GM23338 (cell line): ENCODE data around the gene CCL17. TPM values are rescaled to one million over a fixed set of nuclear protein-coding genes. Genes with fewer than 3 reads are reported as not detected.

Source experiments
- ATAC-seq: fragments of 200-7000 bp; cut with Tn5 transposase; 3 replicates; pipeline ENCODE4 v1.9.1; 2020
- DNase-seq: peaks from one replicate; pipeline ENCODE4 v3.0.0-alpha.2; 2015; ENCODE audit warnings: low spot score
- H2AFZ ChIP-seq: fragments of 200-600 bp; sonication (generic); 2 replicates; pipeline ENCODE4 v1.8.0; 2016; ENCODE audit warnings: antibody characterized with exemption, mild to moderate bottlenecking, moderate library complexity
- H3F3A ChIP-seq: fragments of 200-600 bp; sonication (generic); replicated peaks from 2 replicates; pipeline ENCODE4 v1.8.0; 2017; ENCODE audit warnings: antibody characterized with exemption, mixed run types, low read depth
- H3K27ac ChIP-seq: fragments of 200-600 bp; sonication (generic); 2 replicates; pipeline ENCODE4 v1.6.1; 2016; ENCODE audit warnings: low read depth
- H3K27me3 ChIP-seq: fragments of 200-600 bp; sonication (generic); 2 replicates; pipeline ENCODE4 v1.8.0; 2016; ENCODE audit warnings: mild to moderate bottlenecking, mixed run types, moderate library complexity; ENCODE audit not compliant: insufficient read depth
- H3K36me3 ChIP-seq: fragments of 200-600 bp; sonication (generic); 2 replicates; pipeline ENCODE4 v1.8.0; 2016; ENCODE audit warnings: mild to moderate bottlenecking; ENCODE audit not compliant: insufficient read depth
- H3K4me1 ChIP-seq: fragments of 200-600 bp; sonication (generic); 2 replicates; pipeline ENCODE4 v1.8.0; 2016; ENCODE audit warnings: mild to moderate bottlenecking, moderate library complexity; ENCODE audit not compliant: insufficient read depth
- H3K4me2 ChIP-seq: fragments of 200-600 bp; sonication (generic); 2 replicates; pipeline ENCODE4 v1.7.1; 2017; ENCODE audit warnings: mixed run types
- H3K4me3 ChIP-seq: fragments of 200-600 bp; sonication (generic); 2 replicates; pipeline ENCODE4 v1.6.1; 2016; ENCODE audit warnings: mixed run types
- H3K79me2 ChIP-seq: fragments of 200-600 bp; sonication (generic); replicated peaks from 2 replicates; pipeline ENCODE4 v1.8.0; 2017; ENCODE audit warnings: mild to moderate bottlenecking; ENCODE audit not compliant: insufficient read depth
- H3K9me2 ChIP-seq: fragments of 200-600 bp; sonication (generic); 2 replicates; pipeline ENCODE4 v1.8.0; 2017; ENCODE audit not compliant: insufficient read depth
- H4K20me1 ChIP-seq: fragments of 200-600 bp; sonication (generic); replicated peaks from 2 replicates; pipeline ENCODE4 v1.8.0; 2017; ENCODE audit warnings: mild to moderate bottlenecking; ENCODE audit not compliant: insufficient read depth
- H3K27ac Mint-ChIP-seq: 2 replicates; pipeline ENCODE4 v1.8.0; 2020; ENCODE audit warnings: inconsistent platforms, mild to moderate bottlenecking, moderate library complexity, mixed read lengths
- H3K27me3 Mint-ChIP-seq: 3 replicates; pipeline ENCODE4 v1.8.0; 2022; ENCODE audit warnings: low read depth, mild to moderate bottlenecking, moderate library complexity, mixed read lengths, inconsistent platforms; ENCODE audit not compliant: insufficient read depth, poor library complexity
- H3K36me3 Mint-ChIP-seq: 3 replicates; pipeline ENCODE4 v1.8.0; 2021; ENCODE audit warnings: low read depth, mild to moderate bottlenecking, inconsistent platforms, moderate library complexity, mixed read lengths
- H3K4me1 Mint-ChIP-seq: 3 replicates; pipeline ENCODE4 v1.8.0; 2020; ENCODE audit warnings: mild to moderate bottlenecking, inconsistent platforms, mixed read lengths
- H3K4me3 Mint-ChIP-seq: 3 replicates; pipeline ENCODE4 v1.8.0; 2021; ENCODE audit warnings: moderate library complexity, mild to moderate bottlenecking, inconsistent platforms, mixed read lengths
- H3K9me3 Mint-ChIP-seq: 3 replicates; pipeline ENCODE4 v1.8.0; 2020; ENCODE audit warnings: moderate library complexity, mild to moderate bottlenecking, inconsistent platforms, mixed read lengths
- CTCF ChIP-seq, 2 experiments: fragments of 200-600 bp in 1 of 2; sonication (generic) in 1 of 2; conservative IDR thresholded peaks; 2 replicates each; pipeline versions ENCODE4 v1.5.1 to v1.6.1; 2016 to 2017; ENCODE audit warnings: antibody characterized with exemption in 2 of 2, low read depth in 2 of 2, mild to moderate bottlenecking in 2 of 2, moderate library complexity in 1 of 2
- EZH2 ChIP-seq: fragments of 200-600 bp; sonication (generic); IDR thresholded peaks from one replicate; pipeline ENCODE4 v1.8.0; 2017; ENCODE audit warnings: antibody characterized with exemption, mild to moderate bottlenecking, low read depth; ENCODE audit not compliant: unreplicated experiment
- EZH2phosphoT487 ChIP-seq: fragments of 200-600 bp; sonication (generic); IDR thresholded peaks from one replicate; pipeline ENCODE4 v1.8.1; 2018; ENCODE audit warnings: antibody characterized with exemption; ENCODE audit not compliant: unreplicated experiment
- JUNB ChIP-seq: IDR thresholded peaks from one replicate; pipeline ENCODE4 v1.6.1; 2016; ENCODE audit warnings: antibody characterized with exemption; ENCODE audit not compliant: unreplicated experiment
- NANOG ChIP-seq: IDR thresholded peaks from 2 replicates; pipeline ENCODE4 v1.6.1; 2016; ENCODE audit warnings: antibody characterized with exemption, borderline replicate concordance
- POLR2AphosphoS5 ChIP-seq: IDR thresholded peaks from 2 replicates; pipeline ENCODE4 v1.6.1; 2016; ENCODE audit warnings: antibody characterized with exemption, low read depth
- REST ChIP-seq: IDR thresholded peaks from one replicate; pipeline ENCODE4 v1.6.1; 2018; ENCODE audit warnings: antibody characterized with exemption; ENCODE audit not compliant: unreplicated experiment
- STAT1 ChIP-seq: IDR thresholded peaks from one replicate; pipeline ENCODE4 v1.6.1; 2016; ENCODE audit warnings: antibody characterized with exemption; ENCODE audit not compliant: unreplicated experiment
- ZNF331 ChIP-seq: fragments of 250-450 bp; sonication (Bioruptor Pico); IDR thresholded peaks from 2 replicates; pipeline ENCODE4 v1.5.0; 2020; ENCODE audit warnings: low read depth, mild to moderate bottlenecking, moderate library complexity
- ZNF462 ChIP-seq: fragments of 250-450 bp; sonication (Bioruptor Pico); IDR thresholded peaks from 2 replicates; pipeline ENCODE4 v1.5.0; 2020; ENCODE audit warnings: mild to moderate bottlenecking, moderate library complexity
- polyA plus RNA-seq: library from polyadenylated mRNA; unstranded; fragments of >200 nt; fragmentation: Nextera tagmentation; extraction: Ambion mirVana; gene quantifications from 2 replicates; pipeline ENCODE4 v1.2.1, GENCODE V29; 2016
- total RNA-seq: library from RNA; depleted of rRNA; stranded (reverse); fragments of >200 nt; shearing (Covaris generic); gene quantifications from 2 replicates; pipeline ENCODE4 v1.2.3, GENCODE V29; 2014

The CCL17 gene
- total and polyA plus RNA-seq, 2 experiments from 2014 or later = not detected

GRCh38 chr16:57413301-57413730 lies 8.7 kb downstream of the CCL17 start:
- no peaks in the 10 kb centered on the region for H3K36me3 ChIP-seq
- no peak overlapping the region for H2AFZ ChIP-seq
- Mint-ChIP-seq H3K27ac (no peak overlapping the region), H3K9me3 (no peaks in the 10 kb centered on the region), H3K36me3 (no peaks in the 10 kb centered on the region), H3K4me3 (no peak overlapping the region), H3K27me3 (peaks cover 11% of the 10 kb centered on the region), H3K4me1 (peaks cover 23% of the 10 kb centered on the region)
- no peak overlapping the region for H3K4me3 ChIP-seq
- no peaks in the 10 kb centered on the region for H3K9me2 ChIP-seq
- TF ChIP-seq POLR2AphosphoS5 = no peak
- no peak for TF ChIP-seq EZH2
- no peak for TF ChIP-seq CTCF (conservative IDR thresholded peaks at IDR 0.05; ENCODE audit: low read depth in 2 of 2)
- TF ChIP-seq STAT1 = no peak
- no peak for TF ChIP-seq REST
- no peak for TF ChIP-seq JUNB
- H3K4me2 ChIP-seq = no peak overlapping the region
- no peaks in the 10 kb centered on the region for H3K79me2 ChIP-seq
- ATAC-seq (no peak), DNase-seq (no peak)
- no peaks in the 10 kb centered on the region for H3K27me3 ChIP-seq
- peaks cover 4% of the 10 kb centered on the region for H3F3A ChIP-seq
- no peaks in the 10 kb centered on the region for H4K20me1 ChIP-seq
- no peak overlapping the region for H3K27ac ChIP-seq
- H3K4me1 ChIP-seq = no peaks in the 10 kb centered on the region; the same call in 1 of the 2 replicates

- no peak for DNase-seq
- H3K79me2 ChIP-seq = no peaks in the 10 kb centered on the region
- H3K4me1 ChIP-seq = peaks cover 3% of the 10 kb centered on the region; the same call in 1 of the 2 replicates
- Mint-ChIP-seq H3K4me3 (no peak overlapping the region), H3K36me3 (no peaks in the 10 kb centered on the region), H3K27me3 (peaks cover 14% of the 10 kb centered on the region), H3K4me1 (peaks cover 27% of the 10 kb centered on the region), H3K9me3 (no peaks in the 10 kb centered on the region), H3K27ac (no peak overlapping the region)
- no peak overlapping the region for H3K4me3 ChIP-seq
- no peaks in the 10 kb centered on the region for H3K9me2 ChIP-seq
- no peak overlapping the region for H3K4me2 ChIP-seq
- H3F3A ChIP-seq = peaks cover 4% of the 10 kb centered on the region
- H3K27me3 ChIP-seq = no peaks in the 10 kb centered on the region
- no peaks in the 10 kb centered on the region for H3K36me3 ChIP-seq
- no peak overlapping the region for H3K27ac ChIP-seq
- no peak for ATAC-seq
- no peaks in the 10 kb centered on the region for H4K20me1 ChIP-seq
- H2AFZ ChIP-seq = no peak overlapping the region
- TF ChIP-seq NANOG = no peak
- TF ChIP-seq ZNF462 (CRISPR knock-in tag) = no peak
- TF ChIP-seq ZNF331 (CRISPR knock-in tag) = no peak
- no peak for TF ChIP-seq EZH2phosphoT487
Measured at GRCh38 chr16:57413733-57414132, 9.2 kb downstream of the CCL17 start.
